M059J (cell line): ENCODE measurements around the gene P2RX7. TPM values are rescaled to one million over a fixed set of nuclear protein-coding genes. Genes with fewer than 3 reads are reported as not detected.

Source experiments
- DNase-seq: peaks from one replicate; pipeline ENCODE4 v3.0.0-alpha.2; 2012; ENCODE audit warnings: low read depth
- total RNA-seq: library from RNA; depleted of rRNA; stranded (reverse); fragments of >200 nt; shearing (Covaris generic); gene quantifications from 2 replicates; pipeline ENCODE4 v1.2.3, GENCODE V29; 2014; rRNA removed

The P2RX7 gene
- 2.8 and 6.1 TPM in 2 replicates for total RNA-seq

DNA sequence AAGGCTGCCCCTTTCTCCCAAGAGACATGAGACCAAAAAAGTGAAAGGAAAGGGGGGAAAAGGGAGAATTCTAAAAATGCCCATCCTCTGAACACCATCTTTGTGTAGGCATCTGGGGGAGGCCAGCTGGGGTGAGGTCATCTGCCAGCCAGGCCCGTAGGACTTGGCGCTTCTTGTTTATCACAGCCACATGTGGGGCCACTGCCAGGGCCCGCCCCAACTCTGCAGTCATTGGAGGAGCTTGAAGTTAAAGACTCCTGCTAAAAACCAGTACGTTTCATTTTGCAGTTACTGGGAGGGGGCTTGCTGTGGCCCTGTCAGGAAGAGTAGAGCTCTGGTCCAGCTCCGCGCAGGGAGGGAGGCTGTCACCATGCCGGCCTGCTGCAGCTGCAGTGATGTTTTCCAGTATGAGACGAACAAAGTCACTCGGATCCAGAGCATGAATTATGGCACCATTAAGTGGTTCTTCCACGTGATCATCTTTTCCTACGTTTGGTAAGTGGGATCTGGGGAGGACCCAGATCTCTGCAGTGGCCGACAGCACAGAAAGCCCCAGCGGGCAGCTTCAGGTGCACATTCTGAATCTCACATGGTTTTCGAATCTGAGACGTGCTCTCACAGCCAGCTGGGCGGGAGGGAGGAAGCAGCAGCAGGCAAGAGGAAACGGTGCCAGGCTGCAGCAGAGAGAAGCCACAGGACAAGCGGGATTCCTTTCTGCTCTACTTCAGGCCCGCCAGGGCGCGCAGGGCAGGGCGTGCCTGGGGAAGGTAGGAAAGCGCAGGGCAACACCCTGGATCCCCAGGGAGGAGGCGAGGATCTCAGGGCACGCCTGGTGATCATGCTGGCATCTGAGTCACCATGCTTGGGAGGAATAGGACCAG lies at the start of gene P2RX7:
Gene P2RX7, plus strand, starts transcription at position 276 of the 881 bp plus-strand sequence. Its CDS starts 95 bp downstream, at position 371.
- peak; percentile 88 for DNase-seq

GRCh38 chr12:121084229-121084628 lies 48.4 kb upstream of the P2RX7 start:
- DNase-seq, result no peak

GRCh38 chr12:121085069-121085468 lies 47.6 kb upstream of the P2RX7 start:
- DNase-seq, result no peak

DNA sequence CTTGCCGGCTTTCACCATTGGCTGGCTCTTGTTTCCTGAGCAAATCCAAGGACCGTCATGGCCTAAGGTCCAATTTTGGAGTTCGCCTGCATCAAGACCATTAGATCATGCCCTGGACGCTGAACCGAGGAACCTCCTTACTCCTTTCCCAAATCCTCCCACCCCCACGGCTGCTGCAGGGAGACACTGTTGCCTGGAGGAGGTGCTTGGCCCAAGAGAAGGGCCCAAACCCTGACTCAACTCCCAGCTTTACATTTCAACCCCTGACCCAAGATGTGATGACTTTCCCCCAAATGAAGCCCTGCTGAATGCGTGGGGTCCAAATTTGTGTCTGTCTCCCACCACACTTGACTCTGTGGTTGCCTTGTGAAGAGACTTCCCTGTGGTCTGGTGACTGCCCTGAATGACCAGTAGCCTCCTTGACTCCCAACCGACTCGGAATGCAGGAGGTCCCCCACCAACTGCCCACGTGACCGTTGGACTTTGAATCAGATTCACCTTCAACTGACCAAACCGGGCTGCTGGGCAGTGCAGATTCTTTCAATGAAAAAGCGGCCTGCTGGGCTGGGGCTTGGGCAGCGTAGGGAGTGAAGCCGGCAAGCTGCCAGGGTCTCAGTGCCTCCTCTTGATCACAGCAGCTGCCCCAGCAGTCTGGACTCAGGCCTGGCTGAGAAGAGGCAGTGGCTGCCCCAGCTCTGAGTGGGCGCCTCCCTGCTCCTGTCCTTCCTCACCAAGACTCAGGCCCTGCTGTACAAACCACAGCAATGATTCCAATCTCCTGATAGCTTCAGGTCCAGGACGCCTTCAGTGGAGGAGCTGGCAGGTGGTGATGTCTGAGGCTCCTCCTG lies 46.9 kb upstream of the P2RX7 start:
- DNase-seq, result no peak

- DNase-seq, result no peak
Observed at GRCh38 chr12:121086781-121087295, 45.8 kb upstream of the P2RX7 start.

- peak; percentile 29 for DNase-seq
Observed at GRCh38 chr12:121087467-121088194, 45.0 kb upstream of the P2RX7 start.

DNA sequence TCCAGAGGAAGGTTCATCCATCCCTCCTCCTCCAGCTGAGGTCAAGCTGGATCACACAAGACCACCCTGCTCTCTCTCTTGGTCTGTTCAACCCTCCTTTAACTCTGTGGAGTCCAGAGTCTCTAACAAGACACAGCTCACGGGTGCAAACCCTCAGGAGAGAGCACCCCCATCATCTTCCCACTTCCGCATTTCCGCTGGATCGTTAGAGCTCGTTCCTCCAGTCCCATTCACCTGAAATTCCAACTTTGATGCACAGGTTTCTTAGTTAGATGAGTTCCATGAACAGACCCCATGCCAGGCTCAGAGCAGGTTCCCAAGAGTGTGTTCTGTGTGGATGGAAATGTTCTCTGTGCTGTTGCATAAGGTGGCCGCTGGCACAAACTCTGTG lies 44.5 kb upstream of the P2RX7 start:
- no peak for DNase-seq

DNA sequence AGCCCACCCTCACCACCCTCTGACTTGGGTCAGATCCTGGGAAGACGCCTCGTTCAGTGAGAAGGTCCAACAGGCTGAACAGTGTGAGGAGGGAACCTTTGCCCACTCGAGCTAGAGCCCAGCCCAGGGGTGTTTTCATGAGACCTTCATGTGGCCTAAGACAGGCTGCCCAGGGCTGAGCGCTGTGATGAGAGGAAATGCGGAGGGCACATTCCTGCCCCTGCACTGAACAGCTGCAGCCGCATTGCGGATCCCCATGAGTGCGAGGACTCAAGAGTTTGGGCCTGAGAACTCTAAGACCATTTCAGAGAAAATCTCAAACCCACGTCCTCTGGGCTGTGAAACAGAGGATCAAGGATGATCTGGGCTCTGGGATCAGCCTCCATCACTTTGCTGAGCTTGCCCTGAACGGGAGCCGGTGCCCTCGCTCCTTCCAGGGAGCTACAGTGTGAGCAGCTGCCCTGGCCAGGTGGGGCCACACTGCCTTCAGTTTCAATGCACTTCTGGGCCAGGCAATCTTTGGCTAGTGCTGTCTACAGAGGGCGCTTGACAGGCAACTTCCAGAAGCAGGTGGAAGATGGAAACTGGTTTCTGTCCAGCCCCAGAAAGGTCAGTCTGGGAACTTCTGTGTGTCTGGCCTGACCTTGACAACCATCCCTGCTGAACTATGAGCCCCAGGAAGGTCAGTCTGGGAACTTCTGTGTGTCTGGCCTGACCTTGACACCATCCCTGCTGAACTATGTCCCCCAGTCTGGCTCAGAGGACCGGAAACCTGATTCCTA lies 43.5 kb upstream of the P2RX7 start:
- DNase-seq, result no peak

GRCh38 chr12:121089813-121090430 lies 42.8 kb upstream of the P2RX7 start:
- no peak for DNase-seq

GRCh38 chr12:121090586-121091514 lies 41.8 kb upstream of the P2RX7 start:
- no peak for DNase-seq

DNA sequence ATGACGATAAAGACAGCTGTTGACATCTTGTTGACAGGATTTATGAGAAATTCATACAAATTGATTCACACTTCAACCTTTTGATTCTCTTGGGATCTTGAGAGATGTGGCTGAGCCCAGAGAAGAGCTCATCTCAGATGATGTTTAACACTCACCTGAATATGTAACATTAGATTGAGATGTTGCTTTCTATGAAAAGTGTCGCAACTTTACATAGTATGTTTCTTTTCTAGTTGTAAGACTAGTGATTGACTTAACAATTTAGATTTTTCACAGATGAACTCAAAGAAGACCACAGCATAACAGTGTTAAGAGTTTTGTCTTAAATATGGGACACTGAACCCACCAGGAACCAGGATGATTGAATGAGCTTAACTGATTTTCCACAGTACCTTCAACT lies 40.6 kb upstream of the P2RX7 start:
- DNase-seq, result no peak

- DNase-seq, result no peak
Observed at GRCh38 chr12:121093487-121093891, 39.2 kb upstream of the P2RX7 start.

GRCh38 chr12:121095544-121096198 lies 37.0 kb upstream of the P2RX7 start:
- peak; percentile 47 for DNase-seq

- DNase-seq, result no peak
Observed at GRCh38 chr12:121096199-121096798, 36.4 kb upstream of the P2RX7 start.

GRCh38 chr12:121099779-121100178 lies 32.9 kb upstream of the P2RX7 start:
- DNase-seq, result no peak

GRCh38 chr12:121102307-121102706 lies 30.4 kb upstream of the P2RX7 start:
- no peak for DNase-seq

GRCh38 chr12:121107681-121108080 lies 25.0 kb upstream of the P2RX7 start:
- peak; percentile 78 for DNase-seq

DNA sequence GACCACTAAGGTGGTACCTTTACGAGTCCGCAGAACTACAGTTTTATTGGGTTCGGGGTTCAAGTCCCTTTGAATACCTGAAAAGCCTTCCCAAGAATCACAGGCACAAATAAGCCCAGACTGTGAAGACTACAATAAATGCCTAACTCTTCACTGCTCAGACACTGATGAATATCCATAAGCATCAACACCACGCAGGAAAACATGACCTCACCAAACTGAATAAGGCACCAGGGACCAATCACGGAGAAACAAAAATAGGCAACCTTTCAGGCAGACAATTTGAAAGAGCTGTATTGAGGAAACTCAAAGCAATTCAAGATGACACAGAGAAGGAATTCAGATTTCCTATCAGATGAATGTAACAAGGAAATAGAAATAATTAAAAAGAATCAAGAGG lies 24.2 kb upstream of the P2RX7 start:
- no peak for DNase-seq
